ENCODE measurements around the gene GMCL1. TPM values are rescaled to one million over a fixed set of nuclear protein-coding genes. Genes with fewer than 3 reads are reported as not detected.
A peak's percentile ranks its signal among the peaks of the same experiment; 100 is the strongest.
"Not testable (repeated sequence)": the region's sequence is repeated elsewhere in the genome, so short reads cannot be mapped to it uniquely, and the experiment has no call there.

Gene GMCL1, protein sequence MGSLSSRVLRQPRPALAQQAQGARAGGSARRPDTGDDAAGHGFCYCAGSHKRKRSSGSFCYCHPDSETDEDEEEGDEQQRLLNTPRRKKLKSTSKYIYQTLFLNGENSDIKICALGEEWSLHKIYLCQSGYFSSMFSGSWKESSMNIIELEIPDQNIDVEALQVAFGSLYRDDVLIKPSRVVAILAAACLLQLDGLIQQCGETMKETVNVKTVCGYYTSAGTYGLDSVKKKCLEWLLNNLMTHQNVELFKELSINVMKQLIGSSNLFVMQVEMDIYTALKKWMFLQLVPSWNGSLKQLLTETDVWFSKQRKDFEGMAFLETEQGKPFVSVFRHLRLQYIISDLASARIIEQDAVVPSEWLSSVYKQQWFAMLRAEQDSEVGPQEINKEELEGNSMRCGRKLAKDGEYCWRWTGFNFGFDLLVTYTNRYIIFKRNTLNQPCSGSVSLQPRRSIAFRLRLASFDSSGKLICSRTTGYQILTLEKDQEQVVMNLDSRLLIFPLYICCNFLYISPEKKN
- 3.1 and 7.5 TPM in 2 replicates for total RNA-seq (2014; rRNA removed; shearing (Covaris generic))

DNA sequence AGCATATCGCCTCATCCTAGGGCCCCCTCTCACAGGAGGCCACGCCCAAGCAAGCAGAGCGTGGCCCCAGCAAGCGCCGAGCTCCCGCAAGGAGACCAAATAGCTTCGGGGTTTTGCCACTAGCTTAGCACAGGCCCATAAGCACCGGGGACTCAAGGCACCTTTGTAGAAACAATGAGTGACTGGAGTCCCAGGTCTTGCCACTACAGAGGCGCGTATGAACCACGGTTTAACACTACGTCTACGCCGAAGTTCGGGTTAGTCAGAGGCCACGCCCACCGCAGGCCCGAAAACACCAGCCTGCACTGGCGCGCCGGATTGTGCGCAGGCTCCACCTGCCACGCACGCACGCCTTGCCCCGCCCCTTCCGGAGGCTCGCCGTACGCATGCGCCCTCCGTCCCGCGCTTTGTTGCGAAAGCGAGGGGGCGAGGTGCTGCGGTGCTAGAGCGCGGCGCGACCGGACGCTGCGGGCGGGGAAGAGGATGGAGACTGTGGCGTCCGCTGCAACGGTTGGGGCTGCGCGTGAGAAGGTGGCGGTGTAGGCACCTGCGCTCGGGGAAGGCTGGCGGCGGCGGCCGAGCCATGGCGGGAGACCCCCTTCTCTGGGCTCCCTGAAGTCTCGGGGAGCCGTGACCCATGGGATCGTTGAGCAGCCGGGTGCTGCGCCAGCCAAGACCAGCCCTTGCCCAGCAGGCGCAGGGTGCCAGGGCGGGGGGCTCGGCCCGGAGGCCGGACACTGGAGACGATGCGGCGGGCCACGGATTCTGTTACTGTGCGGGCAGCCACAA lies at the start of gene GMCL1:
Gene GMCL1, plus strand, starts transcription at position 405 of the 789 bp plus-strand sequence. Its CDS starts 233 bp downstream, at position 638.
- peak; percentile 94 for DNase-seq (ENCODE audit: low spot score)

GRCh38 chr2:69780921-69781320 lies 48.5 kb upstream of the GMCL1 start:
- no peak for DNase-seq (ENCODE audit: low spot score)

- no peak for DNase-seq (ENCODE audit: low spot score)
Measured at GRCh38 chr2:69781321-69782248, 47.9 kb upstream of the GMCL1 start.

DNA sequence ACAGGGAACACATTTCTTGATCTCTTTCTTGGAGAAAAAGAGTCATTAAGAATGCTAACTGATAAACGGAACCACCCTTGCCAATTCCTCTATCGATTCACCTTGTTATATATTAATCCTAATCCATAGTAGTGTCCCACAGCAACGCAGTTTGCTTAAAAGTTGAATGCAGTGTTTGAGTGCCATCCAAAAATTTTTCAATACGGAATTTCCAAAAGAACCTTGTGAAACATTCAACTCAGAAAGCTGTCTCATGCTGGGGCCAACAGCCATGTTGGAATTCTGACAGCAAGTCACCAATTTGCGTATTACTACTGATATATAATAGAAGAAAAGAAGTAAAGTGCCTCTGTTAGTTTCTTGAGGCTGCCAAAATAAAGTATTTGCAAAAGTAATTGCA lies 45.2 kb upstream of the GMCL1 start:
- no peak for DNase-seq (ENCODE audit: low spot score)

GRCh38 chr2:69785358-69785757 lies 44.1 kb upstream of the GMCL1 start:
- no peak for DNase-seq (ENCODE audit: low spot score)

DNA sequence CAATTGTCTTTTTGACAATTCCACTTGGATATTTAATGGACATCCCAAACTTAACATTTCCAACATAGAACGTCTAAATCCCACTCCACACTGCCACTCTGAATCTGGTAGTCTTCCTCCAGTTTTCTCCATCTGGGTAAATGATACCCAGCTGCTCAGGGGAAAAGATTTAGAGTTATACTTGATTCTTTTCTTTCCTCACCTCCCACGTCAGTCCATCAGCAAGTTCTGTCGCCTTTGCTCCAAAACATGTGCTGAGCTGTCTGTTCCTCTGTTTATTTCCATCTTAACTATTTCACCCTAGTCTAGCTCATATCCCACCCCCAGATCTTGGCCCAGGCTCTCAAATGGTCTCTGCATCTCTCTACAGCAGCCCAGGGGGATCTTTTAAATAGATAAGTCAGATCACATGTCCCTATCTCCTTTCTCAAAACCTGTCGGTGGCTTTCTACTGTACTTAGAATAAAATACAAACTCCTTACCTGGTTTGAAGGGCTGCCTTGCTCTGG lies 43.4 kb upstream of the GMCL1 start:
- no peak for DNase-seq (ENCODE audit: low spot score)

- DNase-seq (ENCODE audit: low spot score) = no peak
Measured at GRCh38 chr2:69789175-69789721, 40.2 kb upstream of the GMCL1 start.

DNA sequence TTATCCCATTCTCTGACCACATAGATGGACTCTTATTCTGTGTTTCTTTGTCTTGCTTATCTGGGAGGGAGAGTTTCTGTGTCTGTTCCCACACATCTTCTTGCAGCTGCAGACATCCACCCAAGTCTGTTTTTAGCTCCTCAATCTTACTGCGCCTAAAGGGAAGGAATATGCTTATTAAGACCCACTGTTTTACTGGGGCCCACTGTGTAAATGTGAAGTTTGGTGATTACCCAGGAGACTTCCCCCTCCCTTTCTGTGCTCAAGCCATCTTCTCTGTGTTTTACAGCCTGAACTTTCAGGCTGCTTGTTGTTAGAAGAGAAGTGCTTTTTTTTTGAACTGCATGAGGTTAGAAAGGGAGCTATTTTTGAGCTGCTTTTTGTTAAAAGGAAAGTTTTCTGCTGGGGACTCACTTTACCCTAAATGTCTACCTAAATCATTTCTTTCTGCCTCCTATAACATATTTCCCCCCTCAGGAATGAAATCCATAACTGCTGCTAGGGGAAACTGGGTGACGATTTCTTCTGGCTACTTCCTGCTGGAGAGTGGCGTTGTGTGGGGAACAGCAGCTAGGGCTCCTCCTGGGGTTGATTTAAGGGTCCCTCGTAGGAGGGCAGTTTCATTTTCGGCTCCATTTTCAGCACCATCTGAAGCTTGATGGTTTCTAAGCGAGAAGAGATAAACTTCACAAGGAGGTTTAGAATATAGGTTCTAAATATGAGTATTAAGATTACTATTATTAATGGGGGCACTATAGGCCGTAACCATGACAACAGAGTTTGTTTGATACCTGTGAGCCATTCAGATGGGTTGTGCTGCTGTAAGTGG lies 39.5 kb upstream of the GMCL1 start:
- no peak for DNase-seq (ENCODE audit: low spot score)

GRCh38 chr2:69790601-69790959 lies 38.9 kb upstream of the GMCL1 start:
- no peak for DNase-seq (ENCODE audit: low spot score)

DNA sequence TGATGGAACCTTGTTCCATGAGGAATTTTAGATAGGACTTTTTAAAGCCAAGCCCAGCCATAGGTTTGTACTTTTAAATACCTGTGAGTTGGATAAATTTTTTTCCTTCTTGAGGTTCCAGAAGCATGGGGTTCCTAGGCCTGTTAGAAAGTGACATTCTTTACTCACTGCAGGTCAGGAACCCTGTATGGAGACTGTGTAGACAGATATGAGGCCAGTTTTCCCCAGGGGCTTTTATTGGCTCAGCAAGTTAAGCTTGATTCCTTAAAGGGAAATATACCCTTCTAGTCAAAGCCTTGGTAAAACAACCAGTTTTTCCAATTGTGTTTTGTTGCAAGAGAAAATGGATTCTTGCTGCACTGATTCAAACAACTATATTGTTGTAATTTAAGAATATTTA lies 38.4 kb upstream of the GMCL1 start:
- DNase-seq (ENCODE audit: low spot score) = no peak

GRCh38 chr2:69796174-69796573 lies 33.3 kb upstream of the GMCL1 start:
- no peak for DNase-seq (ENCODE audit: low spot score)

GRCh38 chr2:69797235-69797634 lies 32.2 kb upstream of the GMCL1 start:
- DNase-seq (ENCODE audit: low spot score) = no peak

DNA sequence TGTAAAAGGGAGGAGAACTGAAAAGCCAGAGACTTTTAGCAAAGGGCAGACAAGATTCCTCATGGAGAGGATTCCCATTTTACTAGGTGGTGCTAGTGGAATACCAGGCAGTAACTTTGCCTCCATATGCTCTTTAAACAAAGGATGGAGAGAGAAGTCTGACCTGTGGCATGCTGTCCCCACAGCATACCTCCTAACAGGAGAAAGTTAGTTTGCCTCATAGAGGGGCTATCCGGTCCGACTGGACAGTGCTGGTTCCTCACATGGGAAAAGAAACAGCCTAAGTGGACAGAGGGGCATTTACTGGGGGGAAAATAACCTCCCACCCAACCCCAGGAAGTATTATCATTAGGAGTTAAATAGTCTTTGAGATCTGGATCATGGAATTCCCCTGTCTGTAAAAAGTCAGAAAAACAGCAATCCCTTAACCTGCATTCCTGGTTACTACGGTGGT lies 31.6 kb upstream of the GMCL1 start:
- DNase-seq (ENCODE audit: low spot score) = no peak

GRCh38 chr2:69798290-69798908 lies 31.1 kb upstream of the GMCL1 start:
- DNase-seq (ENCODE audit: low spot score) = no peak

DNA sequence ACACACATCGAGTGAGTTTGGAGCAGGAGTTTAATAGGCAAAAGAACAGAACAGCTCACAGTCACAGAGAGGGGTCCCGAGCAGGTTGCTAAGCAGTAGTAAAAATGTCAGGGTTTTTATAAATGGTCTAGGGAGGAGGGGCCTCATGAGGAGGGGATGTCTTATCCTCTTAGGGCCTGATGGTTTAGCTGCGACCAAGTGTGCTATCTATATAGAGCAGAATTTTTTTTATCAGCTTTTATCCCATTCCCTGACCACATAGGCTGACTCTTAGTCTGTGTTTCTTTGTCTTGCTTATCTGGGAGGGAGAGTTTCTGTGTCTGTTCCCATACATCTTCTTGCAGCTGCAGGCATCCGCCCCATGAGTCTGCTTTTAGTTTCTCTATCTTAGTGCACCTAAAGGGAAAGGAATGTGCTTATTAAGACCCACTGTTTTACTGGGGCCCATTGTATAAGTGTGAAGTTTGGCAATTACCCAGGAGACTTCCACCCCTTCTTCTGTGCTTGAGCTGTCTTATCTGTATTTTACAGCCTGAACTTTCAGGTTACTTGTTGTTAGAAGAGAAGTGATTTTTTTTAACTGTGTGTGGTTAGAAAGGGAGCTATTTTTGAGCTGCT lies 30.4 kb upstream of the GMCL1 start:
- DNase-seq (ENCODE audit: low spot score) = no peak

DNA sequence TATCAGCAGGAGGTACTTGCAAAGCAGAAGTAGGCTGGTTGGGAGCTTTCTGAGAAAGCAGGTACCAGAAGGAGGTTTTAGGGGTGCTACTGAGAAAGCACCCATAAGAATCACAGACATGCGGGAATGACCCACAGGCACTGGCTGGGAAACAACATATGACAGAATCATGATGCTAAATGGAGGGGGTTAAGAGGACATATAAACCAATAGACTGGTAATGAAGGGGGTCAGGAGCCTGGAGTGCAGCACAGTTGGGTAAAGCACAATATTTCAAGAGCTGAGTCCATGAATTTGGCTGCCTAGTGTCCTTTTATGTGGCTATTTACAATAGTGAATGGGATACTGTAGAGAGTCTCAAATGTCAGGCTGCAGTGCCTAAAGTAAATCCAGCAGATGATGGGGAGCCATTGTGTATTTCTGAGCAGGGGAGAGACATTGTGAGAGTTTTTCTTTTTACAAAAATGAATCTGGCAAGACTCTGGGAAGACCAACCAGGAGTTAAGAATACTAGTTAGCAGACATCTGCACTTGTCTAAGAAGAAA lies 27.6 kb upstream of the GMCL1 start:
- no peak for DNase-seq (ENCODE audit: low spot score)

DNA sequence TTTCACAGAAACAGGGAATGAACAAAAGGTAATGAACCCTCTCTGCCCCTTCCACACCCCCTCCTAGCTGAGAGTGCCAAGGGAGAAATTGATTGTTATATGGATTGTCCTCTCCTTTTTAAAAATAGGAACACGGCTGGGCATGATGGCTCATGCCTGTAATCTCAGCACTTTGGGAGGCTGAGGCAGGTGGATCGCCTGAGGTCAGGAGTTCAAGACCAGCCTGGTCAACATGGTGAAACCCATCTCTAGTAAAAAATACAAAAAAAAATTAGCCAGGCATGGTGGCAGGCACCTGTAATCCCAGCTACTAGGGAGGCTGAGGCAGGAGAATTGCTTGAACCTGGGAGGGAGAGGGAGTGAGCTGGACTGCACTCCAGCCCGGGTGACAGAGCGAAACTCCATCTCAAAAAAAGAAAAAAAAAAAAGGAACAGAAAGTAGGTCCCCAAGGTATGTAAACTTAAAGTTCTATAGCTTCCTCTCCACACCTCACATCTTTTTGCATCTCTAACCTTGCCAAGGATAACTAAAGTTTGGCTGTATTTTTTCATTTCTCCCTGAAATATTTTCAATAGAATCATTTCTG lies 26.6 kb upstream of the GMCL1 start:
- not testable (repeated sequence) for DNase-seq (ENCODE audit: low spot score)

DNA sequence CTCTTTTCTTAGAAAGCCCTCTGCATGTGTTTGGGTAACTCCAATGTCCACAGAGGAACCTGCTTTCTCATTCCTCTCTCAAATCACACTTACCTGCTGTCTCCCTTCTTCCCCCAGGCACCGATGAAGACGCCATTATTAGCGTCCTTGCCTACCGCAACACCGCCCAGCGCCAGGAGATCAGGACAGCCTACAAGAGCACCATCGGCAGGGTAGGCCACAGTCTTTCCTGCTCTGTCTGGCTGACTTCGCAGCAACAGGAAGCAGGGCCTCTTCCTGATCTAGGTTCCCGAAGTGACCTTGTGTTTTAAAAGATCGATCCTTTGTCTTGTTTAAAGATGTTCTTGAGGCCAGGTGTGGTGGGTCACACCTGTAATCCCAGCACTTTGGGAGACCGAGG lies 25.0 kb upstream of the GMCL1 start:
- DNase-seq (ENCODE audit: low spot score) = no peak

DNA sequence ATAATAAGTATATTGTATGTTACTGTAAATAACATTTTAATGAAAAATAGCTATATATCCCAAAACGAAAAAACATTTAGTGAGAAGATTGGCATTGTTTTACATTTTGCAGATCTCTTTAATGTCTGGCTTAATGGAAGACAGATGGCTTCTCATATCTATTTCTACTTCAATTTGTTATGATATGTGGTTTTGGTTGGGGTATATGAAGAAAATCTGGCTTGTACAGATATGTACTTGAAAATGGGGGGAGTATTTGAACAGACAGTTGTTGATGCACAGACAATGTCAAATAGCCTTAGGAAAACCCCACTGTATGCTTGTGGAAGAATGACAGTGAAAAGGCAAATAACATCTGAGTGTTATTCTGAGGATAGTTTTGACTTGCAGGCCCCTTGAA lies 23.6 kb upstream of the GMCL1 start:
- no peak for DNase-seq (ENCODE audit: low spot score)

All from H4 (cell line).